Measurements from ENCODE around the gene SHC3.

- no peak for TF ChIP-seq CTCF (conservative IDR thresholded peaks at IDR 0.05; ENCODE audit: low read depth, low read length)
- TF ChIP-seq EZH2 (IDR thresholded peaks at IDR 0.05; ENCODE audit: low read length, unreplicated experiment), result no peak
- TF ChIP-seq EZH2phosphoT487 (IDR thresholded peaks at IDR 0.05; ENCODE audit: borderline replicate concordance, low read length), result no peak
These were observed 17.8 kb downstream of the SHC3 start for GRCh38 chr9:89160806-89161205.
